AG09319 (cell line): ENCODE measurements around the gene LASP1.

ENCODE experiments used
- DNase-seq: peaks from one replicate; pipeline ENCODE4 v3.0.0-alpha.2; 2010; ENCODE audit warnings: low read depth; ENCODE audit errors: extremely low read depth
- TF ChIP-seq, protein P1 (sequence below): IDR thresholded peaks from 2 replicates; pipeline ENCODE4 v1.5.1; 2011; ENCODE audit warnings: low read depth, mild to moderate bottlenecking, inconsistent platforms, low read length, moderate library complexity

LASP1 gene

DNA sequence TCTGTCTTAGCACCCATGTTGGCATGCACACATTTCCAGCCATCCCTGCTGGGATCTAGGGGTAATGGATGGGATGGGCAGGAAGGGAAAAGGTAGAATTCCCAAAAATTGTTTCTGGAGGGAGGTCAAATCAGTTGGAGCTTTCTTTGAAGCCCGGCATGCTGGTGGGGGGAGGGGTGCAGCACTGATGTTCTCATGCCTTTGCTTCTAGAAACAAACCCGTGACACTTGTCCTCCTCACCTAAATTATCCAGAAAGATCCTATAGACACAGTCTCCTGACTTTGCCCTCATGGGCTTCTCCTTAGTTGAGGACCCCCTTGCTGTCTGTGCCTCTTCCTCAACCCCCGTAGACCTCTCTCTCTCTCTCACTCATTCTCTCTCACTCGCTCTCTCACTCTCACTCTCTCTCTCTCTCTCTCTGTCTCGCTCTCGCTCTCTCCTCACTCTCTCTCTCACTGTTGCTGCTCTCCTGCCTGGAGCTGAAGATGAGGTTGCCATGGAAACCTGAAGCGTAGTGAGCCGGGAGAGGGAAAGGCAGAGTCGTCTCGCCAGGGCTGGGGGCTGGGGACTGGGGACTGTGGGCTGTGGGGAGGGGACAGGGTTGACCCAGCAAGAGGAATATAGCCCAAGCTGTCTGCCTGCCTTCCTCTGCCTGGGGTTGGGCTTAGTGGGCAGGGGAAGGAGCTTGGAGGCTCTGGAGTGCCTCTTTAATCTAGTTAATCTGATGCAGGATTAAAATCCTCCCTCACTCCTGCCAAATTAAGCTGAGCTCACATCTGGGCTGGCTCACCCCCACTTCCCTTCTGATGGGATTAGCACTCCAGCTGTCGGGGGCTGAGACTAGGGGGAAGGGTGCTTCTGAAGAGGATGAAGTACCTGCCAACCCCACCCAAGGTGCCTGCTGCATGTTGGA, 16.1 kb downstream of the LASP1 start:
- no peak for DNase-seq
- TF ChIP-seq, protein P1, sequence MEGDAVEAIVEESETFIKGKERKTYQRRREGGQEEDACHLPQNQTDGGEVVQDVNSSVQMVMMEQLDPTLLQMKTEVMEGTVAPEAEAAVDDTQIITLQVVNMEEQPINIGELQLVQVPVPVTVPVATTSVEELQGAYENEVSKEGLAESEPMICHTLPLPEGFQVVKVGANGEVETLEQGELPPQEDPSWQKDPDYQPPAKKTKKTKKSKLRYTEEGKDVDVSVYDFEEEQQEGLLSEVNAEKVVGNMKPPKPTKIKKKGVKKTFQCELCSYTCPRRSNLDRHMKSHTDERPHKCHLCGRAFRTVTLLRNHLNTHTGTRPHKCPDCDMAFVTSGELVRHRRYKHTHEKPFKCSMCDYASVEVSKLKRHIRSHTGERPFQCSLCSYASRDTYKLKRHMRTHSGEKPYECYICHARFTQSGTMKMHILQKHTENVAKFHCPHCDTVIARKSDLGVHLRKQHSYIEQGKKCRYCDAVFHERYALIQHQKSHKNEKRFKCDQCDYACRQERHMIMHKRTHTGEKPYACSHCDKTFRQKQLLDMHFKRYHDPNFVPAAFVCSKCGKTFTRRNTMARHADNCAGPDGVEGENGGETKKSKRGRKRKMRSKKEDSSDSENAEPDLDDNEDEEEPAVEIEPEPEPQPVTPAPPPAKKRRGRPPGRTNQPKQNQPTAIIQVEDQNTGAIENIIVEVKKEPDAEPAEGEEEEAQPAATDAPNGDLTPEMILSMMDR, result no peak

DNA sequence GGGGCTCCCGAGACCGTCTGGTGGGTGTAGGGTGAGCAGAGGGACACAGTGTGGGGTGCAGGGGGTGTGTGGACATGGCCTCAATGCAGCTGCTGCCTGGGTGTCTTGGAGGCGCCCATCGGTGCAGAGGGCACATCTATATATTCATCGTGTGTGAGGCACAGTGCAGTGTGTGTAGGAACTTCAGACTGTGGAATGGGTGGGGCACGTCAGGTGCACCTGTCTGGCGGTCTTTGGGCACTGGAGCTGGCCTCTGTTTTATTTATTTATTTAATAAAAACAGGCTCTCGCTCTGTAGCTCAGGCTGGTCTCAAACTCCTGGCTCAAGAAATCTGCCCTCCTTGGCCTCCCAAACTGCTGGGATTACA, 16.8 kb downstream of the LASP1 start:
- TF ChIP-seq, protein P1, result no peak
- DNase-seq, result no peak

DNA sequence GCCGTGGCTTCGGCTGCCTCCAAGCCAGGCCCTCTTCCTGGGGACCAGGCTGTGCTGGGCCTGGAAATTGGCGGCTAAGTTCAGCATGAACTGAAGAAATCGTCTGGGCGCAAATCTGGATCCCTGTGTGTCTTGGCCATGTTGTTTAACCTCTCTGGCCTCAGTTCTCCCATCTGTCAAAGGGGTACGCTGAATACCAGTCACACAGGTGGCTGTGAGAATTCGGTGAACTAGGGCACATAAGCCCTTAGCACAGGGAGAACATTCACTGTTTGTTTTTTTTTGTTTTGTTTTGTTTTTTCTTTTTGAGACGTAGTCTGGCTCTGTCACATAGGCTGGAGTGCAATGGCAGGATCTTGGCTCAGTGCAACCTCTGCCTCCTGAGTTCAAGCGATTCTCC, 19.0 kb downstream of the LASP1 start:
- TF ChIP-seq, protein P1, result no peak
- DNase-seq, result no peak

DNA sequence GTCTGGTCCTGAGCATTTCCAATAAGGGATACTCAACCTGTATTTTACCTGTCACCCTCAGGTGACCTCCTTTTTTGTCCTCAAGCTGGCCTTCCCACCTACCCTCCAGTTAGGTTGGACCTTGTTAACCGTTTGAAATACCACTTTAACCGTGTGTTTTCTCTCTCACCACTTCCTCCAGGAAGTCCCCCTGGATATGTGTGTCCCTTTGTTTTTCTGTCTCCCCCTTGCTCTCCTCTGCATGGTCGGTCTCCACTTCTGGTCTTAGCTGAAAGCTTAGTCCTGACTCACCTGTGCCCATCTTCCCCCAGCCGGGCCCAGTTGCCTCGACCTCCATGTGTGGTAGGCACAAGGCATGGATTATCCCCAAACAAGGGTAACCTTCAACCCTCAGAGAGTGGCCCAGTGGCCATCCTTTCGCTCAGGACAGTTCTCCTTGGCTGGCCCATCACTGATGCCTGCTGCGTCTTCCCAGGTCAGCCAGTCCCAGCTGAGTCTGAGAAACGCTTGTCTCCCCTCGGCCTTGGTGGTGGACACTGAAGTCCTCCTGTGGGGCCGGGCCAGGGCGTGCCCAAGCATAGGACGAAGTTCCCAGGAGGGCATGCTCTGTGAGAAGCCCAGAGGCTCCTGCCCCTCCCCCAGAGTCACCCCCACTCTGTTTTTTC, 20.0 kb downstream of the LASP1 start:
- TF ChIP-seq, protein P1, result no peak
- DNase-seq, result no peak

DNA sequence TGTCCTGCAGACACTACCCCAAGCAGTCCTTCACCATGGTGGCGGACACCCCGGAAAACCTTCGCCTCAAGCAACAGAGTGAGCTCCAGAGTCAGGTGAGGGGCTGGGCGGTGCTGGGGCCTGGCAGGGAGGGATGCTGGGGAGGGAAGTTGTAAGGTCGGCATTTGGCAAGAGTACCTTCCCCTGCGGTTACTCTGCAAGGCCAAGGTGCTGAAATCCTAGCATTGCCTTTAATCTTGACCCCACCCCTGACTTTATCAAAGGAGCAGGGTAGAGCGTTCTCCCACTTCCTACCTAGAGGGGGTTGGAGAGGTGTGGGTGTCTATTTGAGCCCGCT, 20.5 kb downstream of the LASP1 start:
- no peak for DNase-seq
- TF ChIP-seq, protein P1, result no peak

DNA sequence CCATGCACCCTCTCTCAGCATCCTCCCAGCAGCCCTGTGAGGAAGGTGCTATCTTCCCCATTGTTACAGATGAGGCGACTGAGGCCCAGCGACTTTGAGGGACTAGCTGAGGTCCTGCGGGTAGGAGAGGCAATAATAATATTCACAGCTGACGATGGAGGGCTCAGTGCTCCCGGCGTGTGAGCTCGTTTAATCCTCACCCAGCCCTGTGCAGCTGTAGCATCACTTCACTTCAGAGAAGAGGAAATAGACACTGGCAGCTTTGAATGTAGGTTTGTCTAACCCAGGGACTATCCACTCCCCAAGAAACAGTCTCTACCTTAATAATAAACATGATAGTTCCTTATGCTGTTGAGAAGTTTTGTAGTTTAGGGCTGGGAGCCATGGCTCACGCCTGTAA, 21.6 kb downstream of the LASP1 start:
- no peak for DNase-seq
- TF ChIP-seq, protein P1, result no peak

DNA sequence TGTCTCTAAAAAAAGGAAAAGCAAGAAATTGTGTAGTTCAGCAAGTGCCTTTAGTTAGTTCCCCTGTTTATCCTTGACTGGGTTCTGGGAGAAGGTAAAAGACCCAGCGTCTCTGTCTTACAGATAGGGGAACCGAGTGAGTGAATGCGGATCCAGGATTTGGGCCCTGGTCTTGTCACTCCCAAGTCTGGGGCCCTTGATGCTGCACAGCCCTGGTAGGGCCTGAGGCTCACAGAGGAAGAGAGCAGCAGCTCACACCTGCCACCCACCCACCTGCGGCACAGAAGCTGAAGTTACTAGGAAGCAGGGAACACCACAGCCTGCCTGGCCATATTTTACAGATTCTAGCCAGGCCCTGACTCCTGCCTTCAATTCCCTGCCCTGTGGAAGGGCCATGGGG, 22.2 kb downstream of the LASP1 start:
- TF ChIP-seq, protein P1, result no peak
- DNase-seq, result no peak
